ENCODE measurements around the gene NTMT2.
"Not testable (repeated sequence)": the region's sequence is repeated elsewhere in the genome, so short reads cannot be mapped to it uniquely, and the experiment has no call there.

The NTMT2 gene

GRCh38 chr1:170145770-170146676, at the start of gene NTMT2:
NTMT2 (plus strand) TSS chr1:170145959; CDS start chr1:170146108, 149 bp downstream.
- peak; percentile 71 for DNase-seq

GRCh38 chr1:170095976-170096748, 49.6 kb upstream of the NTMT2 start:
- DNase-seq: no peak

- no peak for DNase-seq
Measured at GRCh38 chr1:170096806-170097340, 48.9 kb upstream of the NTMT2 start.

- DNase-seq: no peak
Measured at GRCh38 chr1:170097449-170097948, 48.3 kb upstream of the NTMT2 start.

- DNase-seq: not testable (repeated sequence)
Measured at GRCh38 chr1:170113140-170113539, 32.6 kb upstream of the NTMT2 start.

GRCh38 chr1:170114906-170115305, 30.9 kb upstream of the NTMT2 start:
- DNase-seq: no peak

DNA sequence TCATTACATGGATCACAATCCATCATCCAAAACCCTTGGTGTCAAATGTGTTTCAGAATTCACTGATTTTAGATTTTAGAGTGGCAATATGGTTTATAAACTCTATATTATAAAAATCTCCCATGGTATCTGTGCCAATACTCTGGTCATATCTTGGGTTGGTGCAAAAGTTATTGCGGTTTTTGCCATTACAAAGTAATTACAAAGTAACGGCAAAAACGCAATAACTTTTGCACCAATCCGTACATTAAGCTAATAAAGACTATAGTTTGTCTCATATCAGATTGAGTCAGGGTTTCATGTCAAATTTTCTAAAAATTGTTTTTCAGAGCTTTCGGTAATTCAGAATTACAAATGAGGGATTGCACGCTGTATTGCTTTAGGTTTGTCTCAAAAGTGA, 23.4 kb upstream of the NTMT2 start:
- DNase-seq: no peak

DNA sequence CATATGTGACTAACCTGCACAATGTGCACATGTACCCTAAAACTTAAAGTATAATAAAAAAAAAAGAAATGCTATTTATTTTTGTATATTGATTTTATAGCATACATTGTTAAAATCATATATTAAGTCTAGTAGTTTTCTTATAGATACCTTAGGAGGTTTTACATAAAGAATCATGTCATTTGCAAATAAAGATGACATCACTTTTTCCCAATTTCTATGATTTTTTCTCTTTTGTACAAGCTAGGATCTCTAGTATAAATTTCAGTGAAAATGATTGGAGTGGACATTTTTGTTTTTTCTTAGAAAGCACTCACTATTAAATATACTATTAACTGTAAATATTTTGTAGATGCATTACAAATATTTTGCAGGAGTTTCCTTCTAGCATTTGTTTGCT, 20.5 kb upstream of the NTMT2 start:
- no peak for DNase-seq

GRCh38 chr1:170126696-170127095, 19.1 kb upstream of the NTMT2 start:
- DNase-seq: no peak

- DNase-seq: no peak
Measured at GRCh38 chr1:170131450-170131849, 14.3 kb upstream of the NTMT2 start.

DNA sequence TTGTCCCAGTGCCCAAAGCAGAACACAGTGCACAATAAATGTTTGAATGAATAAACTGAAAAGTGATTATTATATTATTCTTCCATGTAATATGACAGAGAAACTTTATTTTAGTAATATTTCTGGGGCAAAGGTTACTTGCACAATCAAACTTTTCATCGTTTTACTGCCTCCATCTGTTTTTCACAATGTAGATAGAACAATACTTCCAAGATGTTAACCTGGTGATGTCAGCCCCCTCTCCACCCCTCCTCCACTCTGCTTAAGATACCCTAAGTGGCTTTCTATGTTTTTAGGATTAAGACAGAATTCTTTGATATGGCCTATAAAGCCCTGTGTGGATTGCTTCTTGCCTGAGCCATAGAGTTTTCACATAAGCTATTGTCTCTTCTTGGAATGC, 13.8 kb upstream of the NTMT2 start:
- no peak for DNase-seq

DNA sequence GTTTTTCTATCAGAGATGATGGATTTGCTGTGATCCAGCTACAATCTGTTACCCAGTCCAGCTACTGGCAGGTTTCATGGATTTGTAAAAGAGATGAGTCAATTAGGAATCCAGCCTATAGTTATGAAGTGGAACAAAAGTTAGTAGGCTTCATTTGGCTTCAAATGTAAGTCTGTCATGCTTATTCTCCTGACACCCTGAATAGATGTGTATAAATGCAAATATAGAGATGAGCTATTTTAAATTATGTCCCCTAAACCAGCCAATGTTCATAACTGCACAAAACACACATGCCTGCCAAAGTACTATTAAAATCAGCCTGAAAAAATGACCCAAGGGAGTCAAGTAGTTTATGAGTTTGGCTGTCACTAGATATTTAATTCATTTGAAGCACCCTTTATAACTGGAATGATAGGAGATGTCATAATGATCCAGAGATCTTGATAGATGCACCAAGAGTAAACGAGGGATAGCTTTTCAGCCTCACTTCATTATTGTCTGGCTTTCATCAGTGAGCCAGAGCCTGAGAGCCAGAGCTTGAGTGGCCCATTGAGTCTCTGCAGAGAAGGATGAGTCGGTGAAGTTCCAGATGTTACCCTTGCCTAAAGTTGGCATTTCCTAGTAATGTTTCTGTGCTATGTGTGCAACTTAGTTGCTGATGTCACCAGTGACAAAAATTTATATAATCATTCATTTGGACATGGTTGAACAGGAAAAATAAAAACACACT, 11.8 kb upstream of the NTMT2 start:
- no peak for DNase-seq

DNA sequence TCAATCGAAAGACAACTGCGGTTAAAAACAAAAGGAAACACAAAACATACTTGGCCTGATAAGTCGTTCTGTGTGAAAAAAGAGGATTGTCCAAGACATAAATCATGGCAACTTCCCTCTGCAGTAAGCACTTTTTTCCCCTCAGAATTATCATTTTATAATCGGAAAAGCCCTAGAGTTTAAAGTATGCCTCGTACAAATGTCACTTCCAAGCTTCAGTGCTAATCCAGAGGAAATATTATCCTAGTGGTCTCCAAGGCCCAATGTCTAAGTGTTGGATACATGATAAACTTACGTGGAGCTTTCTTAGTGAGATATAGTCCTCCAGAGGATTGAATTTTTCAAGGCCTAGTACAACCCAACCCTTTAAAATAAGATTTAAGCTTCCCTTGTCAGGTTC, 11.2 kb upstream of the NTMT2 start:
- no peak for DNase-seq

DNA sequence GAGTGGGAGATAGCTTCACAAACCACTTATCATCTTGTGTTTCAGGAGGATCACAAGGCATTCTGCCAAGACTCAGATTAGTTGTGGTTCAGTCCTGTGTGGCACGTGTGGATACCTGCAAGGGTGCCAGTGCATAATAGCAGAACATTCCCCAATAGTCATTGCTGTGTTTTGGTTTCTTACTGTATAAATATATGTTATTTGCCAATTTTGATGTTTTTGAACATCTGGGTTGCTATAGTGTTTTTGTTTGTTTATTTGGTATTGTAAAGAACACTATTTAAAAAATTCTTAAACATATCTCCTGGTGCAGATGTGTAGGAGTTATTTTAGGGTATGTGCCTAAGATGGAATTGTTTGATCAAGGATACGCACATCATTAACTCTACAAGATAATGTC, 5.4 kb upstream of the NTMT2 start:
- no peak for DNase-seq

DNA sequence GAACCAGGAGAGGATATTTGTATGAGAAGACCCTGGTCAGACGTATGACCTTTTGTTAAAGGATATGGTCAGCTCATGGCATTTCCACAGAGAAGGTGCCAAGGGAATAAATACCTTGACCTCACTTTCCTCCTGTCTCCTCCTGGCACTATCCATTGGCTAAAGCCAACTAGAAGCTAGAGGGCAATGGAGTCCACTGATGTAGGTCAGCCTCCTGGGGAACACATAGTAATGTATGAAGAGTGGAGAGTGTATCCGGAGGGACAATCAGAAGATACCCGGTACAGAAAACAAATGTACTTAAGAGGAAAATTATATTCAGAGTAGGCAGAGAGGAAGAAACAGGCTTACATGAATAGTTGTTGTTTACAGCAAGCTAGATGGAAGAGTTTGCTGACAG, 698 bp upstream of the NTMT2 start:
- DNase-seq: no peak

DNA sequence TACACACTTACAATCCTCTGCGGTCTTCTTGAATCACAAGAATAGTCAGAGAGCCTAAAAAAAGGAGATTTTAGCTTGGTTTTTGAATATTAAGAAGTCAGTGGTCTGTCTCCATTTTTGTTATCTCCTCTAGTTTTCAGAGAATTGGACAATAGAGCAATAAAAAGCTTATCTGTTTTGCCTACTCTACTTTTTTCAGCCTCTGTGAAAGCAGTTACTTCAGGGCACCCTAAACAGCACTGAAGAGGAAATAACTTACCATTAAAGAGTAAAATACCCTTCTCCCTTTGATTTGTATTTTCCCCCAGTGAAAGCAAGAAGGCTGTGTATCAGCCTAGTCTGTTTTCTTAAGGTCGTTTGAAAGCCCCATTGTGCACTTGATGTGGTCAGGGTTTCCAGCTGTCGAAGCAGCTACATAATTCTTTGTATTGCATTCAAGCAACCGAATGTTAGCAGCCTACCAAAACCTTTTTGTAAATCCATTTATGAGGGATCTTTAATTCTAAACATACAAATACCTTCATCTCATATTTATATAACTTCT, 1.0 kb downstream of the NTMT2 start:
- no peak for DNase-seq

DNA sequence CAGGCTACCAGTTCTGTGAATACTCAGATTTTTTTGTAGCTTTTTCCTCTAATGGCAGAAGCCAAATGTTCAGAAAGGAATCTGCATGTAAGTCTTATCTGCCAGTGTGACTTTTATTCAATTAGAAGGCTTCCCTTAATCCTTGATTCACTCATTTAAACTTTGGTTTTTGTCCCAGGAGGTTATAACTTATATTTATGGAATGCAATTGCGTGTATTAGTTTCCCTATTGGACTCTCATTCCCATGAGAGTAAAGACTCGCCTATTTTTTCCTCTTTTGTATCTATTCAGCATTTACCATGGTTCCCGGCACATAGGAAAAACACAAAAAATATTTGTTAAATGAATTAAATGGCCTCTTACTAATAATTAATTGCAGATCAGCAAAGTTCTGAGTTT, 3.5 kb downstream of the NTMT2 start:
- no peak for DNase-seq

- no peak for DNase-seq
Measured at GRCh38 chr1:170150016-170150415, 4.3 kb downstream of the NTMT2 start.

DNA sequence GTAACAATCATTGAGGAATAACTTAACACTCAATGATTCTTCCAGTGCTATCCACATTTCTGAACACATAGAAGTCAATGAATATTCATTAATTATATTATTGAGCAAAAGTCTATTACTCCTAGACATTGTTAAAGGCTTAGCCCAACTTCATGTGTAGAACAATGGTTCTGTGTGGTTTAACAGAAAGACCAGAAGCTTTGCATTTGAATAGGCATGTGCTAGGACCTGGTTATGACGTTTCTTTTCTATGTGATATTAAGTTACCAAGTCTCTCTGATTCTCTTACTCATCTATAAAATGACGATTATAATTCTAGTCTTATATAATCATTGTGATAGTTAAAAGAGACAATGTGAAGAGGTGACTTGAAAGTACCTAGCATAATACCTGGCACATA, 5.2 kb downstream of the NTMT2 start:
- no peak for DNase-seq

DNA sequence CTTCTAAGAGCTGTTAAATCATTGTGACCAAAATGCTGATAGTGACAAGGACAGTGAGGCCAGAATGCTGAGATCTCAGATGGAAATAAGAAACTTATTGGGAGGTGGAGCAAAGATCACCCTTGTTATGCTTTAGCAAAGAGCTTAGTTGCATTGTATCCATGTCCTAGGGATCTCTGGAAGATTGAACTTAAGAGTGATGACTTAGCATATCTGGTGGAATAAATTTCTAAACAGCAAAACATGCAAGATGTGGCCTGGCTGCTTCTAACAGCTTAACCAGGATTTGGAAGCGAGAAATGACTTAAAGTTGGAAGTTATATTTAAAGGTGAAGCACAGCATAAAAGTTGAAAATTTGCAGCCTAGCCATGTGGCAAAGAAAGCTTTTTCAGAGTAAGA, 7.7 kb downstream of the NTMT2 start:
- no peak for DNase-seq

DNA sequence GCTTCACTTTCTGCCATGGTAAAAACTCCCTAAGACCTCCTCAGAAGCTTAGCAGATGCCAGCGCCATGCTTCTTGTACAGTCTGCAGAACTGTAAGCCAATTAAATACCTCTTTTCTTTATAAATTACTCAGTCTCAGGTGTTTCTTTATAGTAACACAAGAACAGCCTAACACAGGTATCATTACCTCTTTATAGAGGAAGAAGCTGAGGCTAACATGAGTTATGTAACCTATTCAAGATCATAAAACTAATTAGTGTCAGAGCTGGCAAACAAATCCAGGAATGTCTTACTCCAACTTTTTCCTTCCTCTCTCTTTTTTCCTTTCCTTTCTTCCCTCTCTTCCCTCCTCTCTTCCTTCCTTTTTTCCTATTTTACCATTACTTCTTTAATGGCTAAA, 9.3 kb downstream of the NTMT2 start:
- no peak for DNase-seq

DNA sequence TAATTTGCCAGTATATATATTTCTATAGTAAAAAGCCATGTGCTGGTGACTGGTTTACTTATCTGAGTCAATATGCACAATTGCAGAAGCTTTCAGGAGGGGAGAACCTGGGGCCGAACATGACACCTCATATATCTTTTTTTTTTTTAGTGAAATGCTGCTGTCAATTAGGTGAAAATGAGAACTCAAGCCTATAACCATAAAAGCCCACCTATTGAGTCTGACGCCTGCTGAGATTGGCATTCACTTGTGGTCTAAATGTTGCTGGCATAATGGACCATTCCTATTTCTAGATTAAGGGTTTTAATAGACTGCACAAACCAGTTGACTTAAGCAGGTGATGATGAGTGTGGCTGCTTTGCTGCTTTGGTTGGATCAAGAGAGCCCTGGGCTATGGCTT, 10.8 kb downstream of the NTMT2 start:
- peak; percentile 29 for DNase-seq

GRCh38 chr1:170157820-170158219, 12.1 kb downstream of the NTMT2 start:
- no peak for DNase-seq

Measured in NCI-H1092 (cell line).